ENCODE measurements around the gene SPRED2. TPM values are rescaled to one million over a fixed set of nuclear protein-coding genes. Genes with fewer than 3 reads are reported as not detected.

SPRED2 gene
- polyA plus RNA-seq, 2 of the 4 experiments (the other 2 are of a cell fraction): 20.6 to 29.3 TPM

- H3K27ac ChIP-seq: no peak overlapping the region
- CTCF ChIA-PET: no interaction called here
- H3K4me1 ChIP-seq: no peaks in the 10 kb centered on the region
- TF ChIP-seq RARB (CRISPR knock-in tag; IDR thresholded peaks at IDR 0.05) (no peak), ESRRA (IDR thresholded peaks at IDR 0.05; ENCODE audit: borderline replicate concordance, low read length) (no peak), RFX5 (IDR thresholded peaks at IDR 0.05) (no peak), ZFP36 (IDR thresholded peaks at IDR 0.05; ENCODE audit: borderline replicate concordance, partially characterized antibody) (no peak), MAZ (IDR thresholded peaks at IDR 0.05; ENCODE audit: borderline replicate concordance, low read depth, low read length) (no peak), TP53 (CRISPR knock-in tag; IDR thresholded peaks at IDR 0.05) (no peak), EHMT2 (IDR thresholded peaks at IDR 0.05; ENCODE audit: low read depth) (no peak), CHD4 (IDR thresholded peaks at IDR 0.05; ENCODE audit: borderline replicate concordance) (no peak), KDM5A (IDR thresholded peaks at IDR 0.05) (no peak), CHD2 (IDR thresholded peaks at IDR 0.05; ENCODE audit: low read length, partially characterized antibody) (no peak), HOXB13 (CRISPR knock-in tag; IDR thresholded peaks at IDR 0.05; ENCODE audit: low read depth) (no peak), CBX8 (IDR thresholded peaks at IDR 0.05) (no peak), EP300 (IDR thresholded peaks at IDR 0.05) (no peak), RNF2 (IDR thresholded peaks at IDR 0.05; ENCODE audit: borderline replicate concordance, low read depth) (no peak), POLR2AphosphoS2 (conservative IDR thresholded peaks at IDR 0.05; ENCODE audit: low read length) (no peak), HOXB5 (CRISPR knock-in tag; IDR thresholded peaks at IDR 0.05) (no peak)
- TF ChIP-seq, protein P1, sequence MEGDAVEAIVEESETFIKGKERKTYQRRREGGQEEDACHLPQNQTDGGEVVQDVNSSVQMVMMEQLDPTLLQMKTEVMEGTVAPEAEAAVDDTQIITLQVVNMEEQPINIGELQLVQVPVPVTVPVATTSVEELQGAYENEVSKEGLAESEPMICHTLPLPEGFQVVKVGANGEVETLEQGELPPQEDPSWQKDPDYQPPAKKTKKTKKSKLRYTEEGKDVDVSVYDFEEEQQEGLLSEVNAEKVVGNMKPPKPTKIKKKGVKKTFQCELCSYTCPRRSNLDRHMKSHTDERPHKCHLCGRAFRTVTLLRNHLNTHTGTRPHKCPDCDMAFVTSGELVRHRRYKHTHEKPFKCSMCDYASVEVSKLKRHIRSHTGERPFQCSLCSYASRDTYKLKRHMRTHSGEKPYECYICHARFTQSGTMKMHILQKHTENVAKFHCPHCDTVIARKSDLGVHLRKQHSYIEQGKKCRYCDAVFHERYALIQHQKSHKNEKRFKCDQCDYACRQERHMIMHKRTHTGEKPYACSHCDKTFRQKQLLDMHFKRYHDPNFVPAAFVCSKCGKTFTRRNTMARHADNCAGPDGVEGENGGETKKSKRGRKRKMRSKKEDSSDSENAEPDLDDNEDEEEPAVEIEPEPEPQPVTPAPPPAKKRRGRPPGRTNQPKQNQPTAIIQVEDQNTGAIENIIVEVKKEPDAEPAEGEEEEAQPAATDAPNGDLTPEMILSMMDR (IDR thresholded peaks at IDR 0.05): no peak
- TF ChIP-seq, protein P2, sequence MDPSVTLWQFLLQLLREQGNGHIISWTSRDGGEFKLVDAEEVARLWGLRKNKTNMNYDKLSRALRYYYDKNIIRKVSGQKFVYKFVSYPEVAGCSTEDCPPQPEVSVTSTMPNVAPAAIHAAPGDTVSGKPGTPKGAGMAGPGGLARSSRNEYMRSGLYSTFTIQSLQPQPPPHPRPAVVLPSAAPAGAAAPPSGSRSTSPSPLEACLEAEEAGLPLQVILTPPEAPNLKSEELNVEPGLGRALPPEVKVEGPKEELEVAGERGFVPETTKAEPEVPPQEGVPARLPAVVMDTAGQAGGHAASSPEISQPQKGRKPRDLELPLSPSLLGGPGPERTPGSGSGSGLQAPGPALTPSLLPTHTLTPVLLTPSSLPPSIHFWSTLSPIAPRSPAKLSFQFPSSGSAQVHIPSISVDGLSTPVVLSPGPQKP (IDR thresholded peaks at IDR 0.05; ENCODE audit: low read depth, low read length): no peak
- ATAC-seq (no peak), FAIRE-seq (no peak), DNase-seq (ENCODE audit: low read depth in 1 of 2, low spot score in 1 of 2) (no peak)
- H3K4me3 ChIP-seq: no peak overlapping the region
- H3K4me2 ChIP-seq: no peak overlapping the region
- WGBS (ENCODE audit: missing lambda C conversion rate): 81% methylated on average over 3 of the region's 3 CpGs
- POLR2A ChIA-PET: no interaction called here
- peaks cover 8% of the 10 kb centered on the region; the same call in 1 of the 3 replicates for H3K9me3 ChIP-seq
Measured at GRCh38 chr2:65450393-65450792, 18.0 kb upstream of the SPRED2 start.

DNA sequence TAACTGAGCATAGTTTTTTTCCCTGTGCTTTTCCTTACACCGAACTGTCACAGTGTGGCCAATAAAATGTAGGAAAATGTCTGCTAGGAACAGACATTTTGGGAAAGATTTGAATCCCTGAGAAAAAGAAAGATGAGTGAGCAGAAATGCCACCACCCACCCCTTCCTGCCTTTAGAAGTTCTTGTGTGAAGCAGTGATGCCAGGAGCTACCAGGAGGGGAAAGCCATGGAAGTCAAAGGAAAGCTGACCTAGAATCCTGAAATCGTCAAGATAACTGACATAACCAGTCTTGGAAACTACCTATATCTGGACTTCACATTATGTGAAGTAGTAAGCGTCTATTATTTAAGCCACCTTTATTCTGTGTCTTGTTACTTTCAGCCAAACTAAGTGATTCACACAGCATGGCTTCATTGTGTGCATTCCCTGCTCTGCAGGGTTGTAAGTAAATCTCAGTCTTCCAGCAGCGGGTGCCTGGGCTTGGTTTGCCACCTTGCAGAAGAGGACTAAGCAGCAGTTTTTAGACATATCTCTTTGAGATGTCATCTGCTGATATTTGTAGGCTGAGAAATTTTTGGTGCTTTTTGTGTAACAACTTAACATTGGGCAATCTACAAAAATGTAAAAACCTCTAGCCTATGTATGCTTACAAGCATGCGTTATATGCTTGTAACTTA lies 11.2 kb upstream of the SPRED2 start:
- POLR2A ChIA-PET: no interaction called here
- 83% methylated on average over 5 of the region's 5 CpGs for WGBS (ENCODE audit: missing lambda C conversion rate)

GRCh38 chr2:65442420-65443020 lies 10.1 kb upstream of the SPRED2 start:
- peaks cover under 1% of the 10 kb centered on the region; the same call in 1 of the 3 replicates for H3K4me1 ChIP-seq
- no peak overlapping the region for H3K4me2 ChIP-seq
- ChIA-PET POLR2A (no interaction called here), CTCF (no interaction called here)
- 79% methylated on average over 5 of the region's 5 CpGs for WGBS (ENCODE audit: missing lambda C conversion rate)
- peak; percentile 53 to 56; a peak in 3 of 6 replicates for ATAC-seq
- H3K4me3 ChIP-seq: no peak overlapping the region
- TF ChIP-seq ESRRA (IDR thresholded peaks at IDR 0.05; ENCODE audit: borderline replicate concordance, low read length) (no peak), SREBF2 (IDR thresholded peaks at IDR 0.05) (no peak), EHMT2 (IDR thresholded peaks at IDR 0.05; ENCODE audit: low read depth) (no peak), PBX3 (IDR thresholded peaks at IDR 0.05) (no peak), ATOH8 (CRISPR knock-in tag; IDR thresholded peaks at IDR 0.05; ENCODE audit: low read depth) (no peak)
- TF ChIP-seq, protein P3, sequence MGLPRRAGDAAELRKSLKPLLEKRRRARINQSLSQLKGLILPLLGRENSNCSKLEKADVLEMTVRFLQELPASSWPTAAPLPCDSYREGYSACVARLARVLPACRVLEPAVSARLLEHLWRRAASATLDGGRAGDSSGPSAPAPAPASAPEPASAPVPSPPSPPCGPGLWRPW (IDR thresholded peaks at IDR 0.05): no peak
- 0 out of 3 replicates have a peak, but pooled peaks cover under 1% of the 10 kb centered on the region for H3K9me3 ChIP-seq
- DNase-seq (ENCODE audit: low read depth in 1 of 2, low spot score in 1 of 2): no peak
- FAIRE-seq: no peak
- H3K27ac ChIP-seq: no peak overlapping the region

More for the DNA sequence above, 11.2 kb upstream of the SPRED2 start:
- TF ChIP-seq JUN (IDR thresholded peaks at IDR 0.05) (no peak), HDAC2 (IDR thresholded peaks at IDR 0.05) (no peak), NFE2L2 (conservative IDR thresholded peaks at IDR 0.05; ENCODE audit: low read length) (no peak), EP300 (IDR thresholded peaks at IDR 0.05) (no peak), HEYL (CRISPR knock-in tag; IDR thresholded peaks at IDR 0.05) (no peak), POLR2A (IDR thresholded peaks at IDR 0.05; ENCODE audit: low read length) (no peak), CEBPB (IDR thresholded peaks at IDR 0.05) (no peak)
- Histone ChIP-seq H3K4me3 (no peak overlapping the region), H3K4me2 (no peak overlapping the region), H3K27ac (no peak overlapping the region), H3K9me3 (peaks cover 8% of the 10 kb centered on the region; the same call in 1 of the 3 replicates), H3K4me1 (no peaks in the 10 kb centered on the region)
- peak; percentile 52 to 58; a peak in 4 of 6 replicates for ATAC-seq
- FAIRE-seq: no peak
- DNase-seq (ENCODE audit: low read depth in 1 of 2, low spot score in 1 of 2): no peak
- CTCF ChIA-PET: interaction anchor here (0.7 to 1.2 kb wide), 2 partner anchors 40 to 179 kb away, joined by 4 to 5 read pairs; no protein-coding TSS in a partner anchor
